ENCODE results near the gene KRT34. TPM values are rescaled to one million over a fixed set of nuclear protein-coding genes. Genes with fewer than 3 reads are reported as not detected.
"Not testable (repeated sequence)": the region's sequence is repeated elsewhere in the genome, so short reads cannot be mapped to it uniquely, and the experiment has no call there.

Gene KRT34
- total RNA-seq, 1 donor from 2014 or later, result 0.05 TPM

DNA sequence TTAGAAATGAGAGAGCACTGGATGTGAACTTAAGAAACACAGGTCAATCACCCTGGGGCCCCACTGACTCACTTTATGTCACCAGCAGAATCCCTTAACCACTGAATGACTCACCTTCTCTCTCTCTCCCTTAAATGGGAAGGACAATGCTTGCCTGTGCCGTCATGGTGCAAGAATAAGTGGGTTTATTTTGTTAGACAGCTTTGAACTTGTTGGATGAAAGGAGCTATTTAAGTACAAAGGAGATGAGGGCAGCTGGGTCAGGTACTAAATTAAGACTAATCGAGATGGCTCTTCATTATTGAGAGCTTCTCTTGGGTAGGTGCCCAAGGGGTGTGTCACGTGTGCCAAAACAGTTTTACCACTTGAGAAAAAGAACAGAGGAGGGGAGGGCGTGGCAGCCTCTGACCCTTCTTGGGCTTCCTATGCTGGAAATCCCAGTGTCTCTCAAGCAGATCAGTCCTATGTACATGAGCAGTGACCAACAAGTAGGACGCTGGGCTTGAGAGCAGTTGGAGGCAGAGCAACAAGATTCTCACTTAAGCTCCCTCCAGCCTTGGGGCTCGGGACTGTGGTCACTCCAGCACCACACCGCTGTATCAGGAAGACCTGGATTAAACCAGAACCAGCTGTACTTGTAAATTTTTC, 22.0 kb upstream of the KRT34 start:
- DNase-seq (ENCODE audit: low read depth), result peak; percentile 100

DNA sequence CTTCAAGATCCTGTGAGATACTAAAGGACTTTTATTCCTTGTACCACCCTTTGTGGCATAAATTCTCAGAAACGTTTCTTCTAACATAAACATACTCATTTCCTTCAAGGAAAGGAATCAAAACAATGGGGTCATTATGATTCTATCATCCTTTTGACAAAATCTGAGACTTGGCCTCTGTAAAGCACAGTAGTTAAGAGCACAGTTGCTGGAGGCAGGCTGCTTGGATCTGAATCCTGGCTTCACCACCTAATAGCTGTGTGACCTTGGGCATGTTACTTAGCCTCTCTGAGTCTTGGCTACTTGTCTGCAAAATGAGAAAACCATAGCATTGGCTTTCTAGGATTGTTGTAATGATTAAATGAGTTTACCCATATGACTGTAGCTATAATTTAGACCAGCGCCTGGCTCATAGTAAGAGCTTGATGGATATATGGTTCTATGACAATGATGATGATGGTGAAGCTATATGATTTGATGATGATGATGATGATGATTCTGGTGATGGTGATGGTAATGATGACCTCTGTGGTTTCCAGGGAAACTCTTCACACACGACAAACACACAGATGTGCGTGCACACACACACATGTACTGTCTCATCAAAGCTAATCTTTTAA, 21.4 kb upstream of the KRT34 start:
- no peak for DNase-seq (ENCODE audit: low read depth)

DNA sequence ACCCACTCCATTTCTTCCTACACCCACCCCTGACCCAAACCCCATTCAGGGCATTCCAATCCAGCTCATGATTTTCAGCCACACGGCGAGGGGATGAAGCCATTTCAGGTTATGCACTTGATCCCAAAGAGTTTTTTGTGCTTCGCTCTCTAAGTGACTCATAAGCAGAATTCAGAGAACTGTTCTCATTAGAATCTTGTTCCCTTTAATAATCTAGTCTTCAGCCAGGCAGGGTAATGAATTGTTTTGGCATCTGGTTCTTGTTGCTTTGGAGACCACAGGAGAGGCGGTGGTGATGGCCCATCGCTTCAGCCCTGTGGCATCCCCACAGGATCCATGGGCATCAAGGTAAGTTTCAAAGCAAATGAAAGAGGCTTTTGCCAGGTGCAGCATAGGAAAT, 20.1 kb upstream of the KRT34 start:
- peak; percentile 63 for DNase-seq (ENCODE audit: low read depth)

DNA sequence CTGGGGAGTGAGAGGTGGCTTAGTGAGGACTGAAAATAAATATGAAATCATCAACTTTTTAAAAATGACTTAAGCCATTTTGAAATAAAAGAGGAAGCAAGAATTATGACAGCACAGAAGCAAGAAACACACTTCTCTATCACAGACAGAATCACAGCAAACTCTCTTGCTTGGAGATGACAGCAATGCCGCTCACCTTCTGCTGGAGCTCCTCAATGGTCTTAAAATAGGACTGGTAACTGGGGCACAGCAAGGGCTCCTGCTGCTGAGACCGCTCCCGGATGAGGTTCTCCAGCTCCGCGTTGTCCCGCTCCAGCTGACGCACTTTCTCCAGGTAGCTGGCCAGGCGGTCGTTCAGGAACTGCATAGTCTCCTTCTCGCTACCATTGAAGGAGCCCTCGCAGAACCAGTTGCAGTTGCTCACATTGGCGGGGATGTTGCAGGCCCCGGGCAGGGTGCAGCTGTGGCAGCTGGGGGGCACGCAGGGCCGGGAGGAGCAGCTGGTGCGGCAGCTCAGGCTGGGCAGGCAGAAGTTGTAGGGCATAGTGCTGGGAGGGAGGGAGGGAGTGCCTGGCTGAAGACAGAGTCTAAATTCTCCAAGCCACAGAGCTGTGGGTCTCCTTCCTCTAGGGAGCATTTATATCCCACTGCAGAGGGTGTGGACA, 15.0 kb upstream of the KRT34 start, which contains the start of gene KRT31:
TSS of gene KRT31 (minus strand) at position 613 of the 665 bp plus-strand sequence. CDS start at position 544, 69 bp downstream.
- no peak for DNase-seq (ENCODE audit: low read depth)

DNA sequence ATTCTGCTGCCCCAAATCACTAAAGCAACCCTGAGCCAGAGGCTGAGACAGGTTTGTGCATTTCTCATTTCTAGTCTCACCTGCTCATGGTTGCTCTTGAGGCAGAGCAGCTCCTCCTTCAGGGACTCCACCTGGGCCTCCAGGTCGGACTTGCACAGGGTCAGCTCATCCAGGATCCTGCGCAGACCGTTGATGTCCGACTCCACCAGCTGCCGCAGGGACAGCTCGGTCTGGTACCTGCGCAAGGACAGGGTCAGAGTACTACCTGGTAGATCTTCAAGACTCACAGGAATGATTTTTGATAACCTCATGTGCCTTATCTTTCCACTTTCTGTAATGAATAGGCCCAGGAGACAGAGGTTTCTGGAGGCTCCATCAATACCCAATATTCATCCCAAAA, 14.2 kb upstream of the KRT34 start:
- no peak for DNase-seq (ENCODE audit: low read depth)

DNA sequence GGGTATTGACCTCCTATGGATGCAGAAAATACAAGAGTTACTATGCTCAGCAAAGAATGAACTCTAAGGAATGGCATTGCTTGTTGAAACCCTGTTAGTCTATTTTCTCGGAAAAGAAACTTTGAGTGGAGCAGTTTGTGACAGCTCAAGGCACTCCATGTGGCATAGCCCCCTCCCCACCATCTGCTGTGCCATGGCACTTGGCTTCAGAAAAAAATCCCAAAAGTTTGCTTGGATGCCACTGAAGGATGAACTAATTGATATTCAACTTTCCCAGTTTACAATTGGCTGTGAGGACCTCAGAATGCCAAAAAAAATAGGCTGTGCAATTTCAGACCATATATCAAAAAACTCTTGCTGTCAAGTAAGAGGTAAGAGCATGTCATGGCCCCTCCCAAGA, 13.5 kb upstream of the KRT34 start:
- DNase-seq (ENCODE audit: low read depth), result no peak

DNA sequence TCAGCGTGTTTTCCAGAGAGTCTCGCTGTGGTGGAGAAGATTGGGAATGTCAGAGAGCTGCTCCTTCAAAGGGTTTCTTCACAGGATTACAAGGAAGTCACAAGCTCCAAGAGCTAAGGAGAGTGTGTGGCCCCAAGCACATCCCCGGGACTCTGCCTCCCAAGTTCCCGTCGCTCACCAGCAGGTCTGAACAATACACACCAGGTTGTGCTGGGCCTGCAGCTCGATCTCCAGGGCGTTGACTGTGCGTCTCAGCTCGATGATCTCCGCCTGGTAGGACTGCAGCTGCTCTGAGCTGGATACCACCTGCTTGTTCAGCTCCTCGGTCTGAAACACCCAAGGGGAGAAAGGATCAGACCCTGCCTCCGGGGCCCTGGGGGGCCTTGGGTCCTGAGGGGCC, 12.9 kb upstream of the KRT34 start:
- not testable (repeated sequence) for DNase-seq (ENCODE audit: low read depth)

DNA sequence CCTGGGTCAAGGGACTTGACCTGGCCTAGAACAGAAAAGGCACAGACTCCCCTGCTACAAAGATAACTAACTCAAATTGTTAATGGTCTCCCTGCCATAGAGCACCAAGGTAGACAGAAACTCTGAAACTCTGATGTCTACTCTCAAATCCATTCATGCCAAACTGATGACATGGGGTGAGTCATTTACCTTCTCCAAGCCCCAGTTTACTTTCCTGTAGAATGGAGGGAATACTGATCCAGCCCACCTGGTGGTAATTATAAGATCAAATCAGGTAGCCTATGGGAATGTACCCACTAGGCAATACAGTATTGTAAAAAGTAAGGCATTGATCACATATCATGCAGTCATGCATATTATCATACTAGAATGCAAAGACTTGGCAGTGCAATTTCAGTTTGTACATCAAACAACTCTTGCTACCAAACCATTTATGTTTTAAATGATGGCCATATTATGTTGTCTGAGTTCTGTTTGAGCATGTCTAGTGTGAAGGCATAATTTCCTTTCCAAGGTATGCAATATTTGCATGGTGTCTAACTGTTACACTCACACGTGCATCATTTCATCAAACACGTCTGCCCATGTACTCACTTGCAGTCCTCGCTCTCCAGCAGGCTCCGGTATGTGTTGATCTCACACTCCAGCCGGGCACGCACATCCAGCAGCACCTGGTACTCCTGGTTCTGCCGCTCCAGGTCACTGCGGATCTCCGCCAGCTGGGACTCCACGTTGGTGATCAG, 12.3 kb upstream of the KRT34 start:
- DNase-seq (ENCODE audit: low read depth), result peak; percentile 25

DNA sequence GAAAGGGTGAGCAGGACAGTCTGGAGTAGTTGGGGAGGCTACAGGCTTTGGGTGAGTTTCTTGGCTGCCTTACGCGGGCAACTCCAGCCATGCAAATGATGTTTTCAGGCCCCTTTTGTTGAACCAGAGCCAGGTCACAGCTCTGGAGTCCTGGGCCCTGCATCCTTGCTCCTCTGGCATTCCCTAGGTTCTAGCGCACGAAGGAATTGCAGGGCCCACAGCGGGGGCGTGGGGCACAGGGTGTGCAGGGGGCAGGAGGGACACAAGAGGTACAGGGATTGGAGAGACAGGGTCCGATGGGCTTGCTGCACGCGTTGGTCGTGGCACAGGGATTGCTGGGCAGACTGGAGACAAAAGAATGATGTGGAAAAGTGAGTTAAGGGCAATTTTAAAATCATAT, 11.7 kb upstream of the KRT34 start:
- DNase-seq (ENCODE audit: low read depth), result no peak

DNA sequence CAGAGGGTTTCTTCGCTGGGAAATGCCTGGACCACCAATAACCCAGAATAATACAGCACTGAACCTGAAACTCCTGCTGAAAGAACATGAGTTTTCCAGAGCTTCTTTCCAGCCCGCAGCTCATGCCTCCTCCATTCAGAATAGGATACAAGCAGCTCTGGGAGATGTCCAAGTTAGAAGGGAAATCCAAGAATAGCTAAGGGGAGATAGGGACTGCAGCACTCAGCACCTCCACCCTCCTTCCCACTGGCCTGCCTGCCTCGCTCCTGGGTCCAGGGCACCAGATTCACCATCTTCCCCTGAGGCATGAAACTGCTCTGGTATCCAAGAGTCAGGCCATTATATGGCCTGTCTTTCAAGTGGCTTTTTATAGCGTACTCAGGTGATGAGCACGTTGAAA, 11.2 kb upstream of the KRT34 start:
- DNase-seq (ENCODE audit: low read depth), result no peak

DNA sequence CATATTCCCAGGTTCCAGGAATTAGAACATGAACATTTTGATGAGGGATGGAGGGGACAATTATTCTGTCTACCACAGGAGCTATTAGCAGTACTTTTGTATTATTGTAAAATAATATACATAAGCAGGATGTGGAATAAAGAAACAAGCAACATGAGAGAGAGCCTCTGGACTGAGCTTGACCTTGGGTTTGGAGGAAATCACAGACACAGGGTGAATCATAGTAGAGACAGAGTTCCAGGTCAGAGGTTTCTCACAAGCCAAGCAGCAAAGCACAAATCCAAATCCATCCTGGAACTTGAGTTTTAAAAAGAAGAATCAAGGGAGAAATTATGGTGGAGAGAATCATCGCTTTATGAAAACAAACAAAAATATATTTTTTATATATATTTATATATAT, 10.2 kb upstream of the KRT34 start:
- peak; percentile 68 for DNase-seq (ENCODE audit: low read depth)

DNA sequence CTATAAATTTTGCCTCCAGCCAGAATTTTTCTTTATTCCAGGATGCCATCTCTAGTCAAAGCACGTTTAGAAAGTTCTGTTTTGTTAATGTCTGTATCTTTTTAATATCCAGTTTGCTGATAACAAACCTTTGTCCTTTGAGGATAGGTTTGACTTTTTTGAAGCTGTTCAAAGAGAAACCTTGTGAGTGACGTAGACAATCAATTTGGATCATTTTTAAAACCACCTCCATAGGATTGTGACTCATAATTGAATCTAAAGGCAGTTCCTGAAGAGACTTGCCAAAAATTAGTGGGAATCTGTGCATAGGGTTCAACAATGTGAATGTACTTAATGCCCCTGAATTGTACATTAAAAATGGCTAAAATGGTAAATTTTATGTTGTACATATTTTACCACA, 9.4 kb upstream of the KRT34 start:
- DNase-seq (ENCODE audit: low read depth), result no peak

DNA sequence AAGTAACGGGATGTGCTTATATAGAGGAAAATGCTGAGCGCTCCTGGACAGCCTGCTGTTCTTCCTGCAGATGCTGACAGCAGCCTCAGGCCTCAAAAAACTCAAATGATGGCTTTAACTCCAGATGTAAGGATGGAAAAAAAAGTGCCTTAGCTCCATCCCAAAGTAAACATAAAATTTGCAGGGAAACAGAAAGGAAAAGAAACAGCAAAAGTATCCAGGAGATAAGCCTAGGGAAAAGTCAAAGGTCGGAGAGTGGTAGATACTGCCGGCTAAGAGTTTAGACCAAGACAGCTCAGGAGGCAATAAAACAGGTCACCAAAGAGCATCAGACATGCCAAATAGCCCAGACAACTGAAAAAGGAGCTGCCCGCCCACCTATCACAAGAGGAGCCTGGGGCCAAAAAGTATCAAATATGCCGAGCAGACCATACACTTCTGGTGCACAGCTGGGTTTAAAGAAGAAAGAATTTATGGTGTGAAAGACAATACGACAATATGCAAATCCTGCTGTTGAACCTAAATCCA, 8.4 kb upstream of the KRT34 start:
- DNase-seq (ENCODE audit: low read depth), result no peak

DNA sequence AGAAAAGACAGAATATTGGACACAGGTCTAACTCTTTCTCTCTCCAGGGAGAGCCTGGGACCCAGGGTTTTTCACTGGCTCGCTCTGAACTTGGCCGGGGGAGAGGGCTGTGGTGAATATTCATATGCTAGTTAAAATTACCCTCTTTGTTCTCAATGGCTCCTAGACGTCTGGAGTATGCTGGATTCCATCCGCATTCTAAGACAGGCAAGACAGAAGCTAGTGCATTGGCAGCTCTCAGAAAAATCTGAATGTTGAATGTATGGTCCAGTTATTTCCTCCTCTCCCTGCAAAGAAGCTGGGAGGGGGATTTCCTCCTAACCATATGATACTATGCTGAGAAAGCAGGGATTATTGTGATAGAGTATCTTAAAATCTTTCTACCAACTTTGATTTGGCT, 5.6 kb upstream of the KRT34 start:
- DNase-seq (ENCODE audit: low read depth), result no peak

DNA sequence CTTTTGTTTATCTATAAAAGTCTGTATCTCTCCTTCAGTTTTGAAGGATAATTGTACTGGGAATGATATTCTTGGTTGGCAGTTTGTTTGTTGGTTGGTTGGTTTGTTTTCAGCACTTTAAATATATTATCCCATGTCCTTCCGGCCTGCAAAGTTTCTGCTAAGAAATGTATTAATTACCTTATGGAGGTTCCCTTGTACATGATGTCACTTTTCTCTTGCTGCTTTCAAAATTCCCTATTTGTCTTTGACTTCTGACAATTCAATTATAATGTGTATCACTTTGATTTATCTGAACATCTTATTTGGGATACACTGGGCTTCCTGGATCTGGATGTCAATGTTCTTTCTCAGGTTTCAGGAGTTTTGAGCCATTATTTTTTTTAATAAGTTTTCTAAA, 4.1 kb upstream of the KRT34 start:
- DNase-seq (ENCODE audit: low read depth), result no peak

DNA sequence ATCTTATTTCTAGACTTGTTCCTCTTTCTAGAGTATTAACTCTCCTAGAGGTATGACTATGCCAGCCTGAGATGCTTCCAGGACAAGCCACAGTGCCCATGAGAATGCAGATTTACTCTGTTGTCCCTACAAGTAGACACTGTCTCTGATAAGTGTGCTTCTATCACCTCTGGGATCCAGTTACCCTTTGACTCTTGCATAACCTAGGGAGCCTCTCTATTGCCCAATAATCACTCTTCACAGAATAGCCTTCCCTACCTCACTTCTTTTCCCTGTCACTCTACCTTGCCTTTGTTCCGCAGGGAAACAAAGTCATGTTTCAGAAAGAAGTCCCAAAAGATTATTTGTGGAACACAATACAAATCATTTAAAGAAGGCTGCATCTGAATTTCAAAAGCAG, 1.6 kb upstream of the KRT34 start:
- no peak for DNase-seq (ENCODE audit: low read depth)

DNA sequence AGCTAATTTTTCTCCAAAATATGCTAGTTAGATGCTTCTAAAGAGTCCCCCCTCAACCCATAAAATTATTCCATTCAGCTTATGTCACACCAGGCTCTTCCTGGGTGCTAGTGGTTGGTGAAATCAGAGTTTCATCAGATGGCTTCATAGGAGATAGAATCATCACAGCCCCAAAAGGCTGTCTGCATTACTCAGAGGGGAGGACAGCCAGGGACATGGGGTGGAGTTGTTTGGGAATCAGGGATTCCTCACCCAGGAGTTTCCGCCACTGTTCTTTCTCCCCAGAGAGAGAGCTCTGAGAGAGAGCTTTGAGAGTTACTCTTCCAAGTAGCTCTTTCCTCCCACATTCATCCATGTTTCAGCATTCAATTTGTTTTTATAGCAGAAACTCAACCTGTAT, 288 bp upstream of the KRT34 start:
- DNase-seq (ENCODE audit: low read depth), result no peak

DNA sequence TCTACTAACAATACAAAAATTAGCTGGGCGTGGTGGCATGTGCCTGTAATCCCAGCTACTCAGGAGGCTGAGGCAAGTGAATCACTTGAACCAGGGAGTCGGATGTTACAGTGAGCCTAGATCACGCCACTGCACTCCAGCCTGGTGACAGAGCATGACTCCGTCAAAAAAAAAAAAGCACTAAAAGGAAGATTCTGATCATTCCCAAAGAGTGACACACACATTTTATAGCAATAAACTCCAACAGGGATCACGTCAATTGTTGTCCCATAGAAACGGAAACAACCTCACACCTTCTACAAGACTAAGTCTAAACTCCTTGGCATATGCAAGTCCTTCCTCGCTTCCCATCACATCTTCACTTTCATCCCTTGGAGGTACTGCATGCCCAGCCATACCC, 2.0 kb downstream of the KRT34 start:
- peak; percentile 79 for DNase-seq (ENCODE audit: low read depth)

DNA sequence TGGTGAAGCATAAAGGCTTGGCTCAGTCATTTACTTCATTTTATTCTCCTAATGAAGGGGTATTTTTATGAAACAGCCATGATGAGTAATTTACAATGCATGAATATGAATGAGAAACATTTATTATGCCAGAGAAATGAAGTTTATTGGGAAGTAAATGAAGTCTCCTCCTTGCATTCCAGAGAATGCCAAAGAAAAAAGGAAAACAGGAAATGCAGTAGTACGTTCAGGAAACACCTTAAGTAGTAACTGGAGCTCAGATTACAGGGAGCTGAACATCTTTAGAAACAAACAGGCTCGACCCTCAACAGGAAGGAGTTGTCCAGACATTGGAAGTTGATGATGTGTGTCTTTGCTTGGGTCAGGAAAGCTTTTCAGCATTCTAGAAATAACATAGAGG, 4.6 kb downstream of the KRT34 start:
- peak; percentile 41 for DNase-seq (ENCODE audit: low read depth)

DNA sequence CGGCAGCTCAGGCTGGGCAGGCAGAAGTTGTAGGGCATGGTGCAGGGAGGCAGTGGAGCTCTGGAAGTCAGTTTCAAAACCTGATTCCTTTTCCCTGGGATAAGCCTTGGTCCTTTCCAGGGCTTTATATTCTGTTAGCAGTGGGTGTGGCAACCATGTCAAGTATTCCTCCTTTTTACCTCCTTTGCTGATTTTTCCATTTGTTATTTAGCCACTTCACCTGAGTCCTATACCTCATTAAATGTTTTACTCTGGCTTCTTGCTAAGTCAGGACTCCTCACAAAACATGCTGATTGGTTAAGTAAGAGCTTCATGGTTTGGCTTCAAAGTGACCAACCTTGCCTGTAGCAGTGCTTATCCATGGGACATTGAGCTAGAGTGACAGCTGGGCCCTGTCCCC, 12.4 kb downstream of the KRT34 start, which contains the start of gene KRT33B:
TSS of gene KRT33B (minus strand) at position 101 of the 400 bp plus-strand sequence. CDS start at position 38, 63 bp downstream.
- DNase-seq (ENCODE audit: low read depth), result no peak

DNA sequence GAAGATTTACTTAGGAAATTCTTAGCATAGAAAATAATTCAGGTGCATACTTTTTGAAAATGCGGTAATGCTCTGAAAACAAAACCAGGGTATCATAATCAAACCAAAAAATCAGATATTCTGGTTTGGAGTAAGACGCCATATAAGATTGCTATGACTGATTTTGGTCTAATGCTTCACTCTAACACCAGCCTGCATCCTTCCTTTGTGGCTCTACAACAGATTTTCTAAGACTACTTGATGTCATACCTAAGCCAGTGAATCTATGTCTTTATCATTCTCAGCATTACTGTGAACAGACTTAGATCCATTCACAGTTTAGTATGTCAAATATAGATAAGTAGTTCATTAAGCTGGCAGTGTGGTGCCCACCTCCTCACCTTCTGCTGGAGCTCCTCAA, 13.1 kb downstream of the KRT34 start:
- no peak for DNase-seq (ENCODE audit: low read depth)

DNA sequence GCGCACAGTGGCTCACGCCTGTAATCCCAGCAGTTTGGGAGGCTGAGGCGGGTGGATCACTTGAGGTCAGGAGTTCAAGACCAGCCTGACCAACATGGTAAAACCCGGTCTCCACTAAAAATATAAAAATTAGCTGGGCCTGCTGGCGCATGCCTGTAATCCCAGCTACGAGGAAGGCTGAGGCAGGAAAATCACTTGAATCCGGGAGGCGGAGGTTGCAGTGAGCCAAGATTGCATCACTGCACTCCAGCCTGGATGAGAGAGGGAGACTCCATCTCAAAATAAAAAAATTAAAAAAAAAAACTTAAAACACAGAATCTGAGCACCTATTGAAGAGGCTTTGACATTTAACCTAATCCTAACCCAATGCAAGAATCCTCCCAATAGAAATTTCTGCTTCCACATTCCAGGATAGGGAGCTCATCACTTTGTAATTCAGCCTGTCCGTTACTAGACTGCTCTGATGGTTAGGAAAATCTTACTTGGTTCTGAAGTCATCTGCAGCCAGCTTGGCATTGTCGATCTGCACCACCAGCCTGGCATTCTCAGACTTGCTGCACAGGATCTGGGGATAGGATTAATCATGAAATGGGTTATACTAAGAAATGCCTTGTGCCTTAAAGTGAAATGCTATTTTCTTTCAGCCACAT, 14.6 kb downstream of the KRT34 start:
- peak; percentile 70 for DNase-seq (ENCODE audit: low read depth)

Measured in renal cortical epithelial cell (primary cell).